DND-41 (cell line): ENCODE data around the gene KRTDAP.

ENCODE experiments used
- CTCF ChIP-seq: IDR thresholded peaks from 2 replicates; pipeline ENCODE4 v1.5.1; 2012; ENCODE audit warnings: borderline replicate concordance, low read length, moderate library complexity, mild to moderate bottlenecking; ENCODE audit not compliant: poor library complexity, severe bottlenecking; ENCODE audit errors: extremely low read depth
- EZH2 ChIP-seq: IDR thresholded peaks from 3 replicates; pipeline ENCODE4 v1.6.1; 2012; ENCODE audit warnings: borderline replicate concordance, low read depth, mild to moderate bottlenecking, moderate library complexity, low read length, inconsistent platforms; ENCODE audit not compliant: severe bottlenecking

- no peak for TF ChIP-seq CTCF
- TF ChIP-seq EZH2, result no peak
These were observed 45.5 kb downstream of the KRTDAP start for GRCh38 chr19:35444735-35445134.
